Lower leg skin (tissue), 3 donors: ENCODE data around the gene MTTP.

ENCODE experiments used
- POLR2A ChIP-seq, 2 donors: fragments of 450-650 bp; IDR thresholded peaks; one replicate each; pipeline ENCODE4 v1.6.1; 2016 to 2017; ENCODE audit warnings: antibody characterized with exemption in 2 of 2, mild to moderate bottlenecking in 1 of 2, moderate library complexity in 1 of 2
- TF ChIP-seq, protein P1 (sequence below), 3 donors: fragments of 450-650 bp; IDR thresholded peaks; one replicate each; pipeline ENCODE4 v1.5.1; 2016; ENCODE audit warnings: antibody characterized with exemption in 3 of 3, mild to moderate bottlenecking in 3 of 3, moderate library complexity in 2 of 3

DNA sequence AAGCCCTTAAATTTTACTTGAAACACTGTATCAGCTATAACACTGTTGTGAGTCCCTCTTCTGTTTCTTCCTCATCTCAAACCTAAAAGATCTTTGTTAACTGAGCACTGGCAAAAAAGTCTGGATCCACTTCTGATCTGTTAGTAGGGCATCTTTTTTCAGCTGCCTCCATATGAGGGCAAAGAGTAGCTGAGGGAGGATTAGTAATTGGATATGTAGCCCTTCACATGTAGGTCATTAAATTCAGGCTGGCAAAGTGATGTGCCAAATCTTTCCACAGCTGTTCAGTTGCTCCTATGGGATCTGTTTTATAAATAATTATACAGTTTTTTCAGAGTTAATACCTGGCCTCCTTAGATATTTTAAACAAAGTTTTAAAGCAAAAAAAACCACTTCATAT is 9.7 kb upstream of the MTTP start:
- TF ChIP-seq, protein P1, sequence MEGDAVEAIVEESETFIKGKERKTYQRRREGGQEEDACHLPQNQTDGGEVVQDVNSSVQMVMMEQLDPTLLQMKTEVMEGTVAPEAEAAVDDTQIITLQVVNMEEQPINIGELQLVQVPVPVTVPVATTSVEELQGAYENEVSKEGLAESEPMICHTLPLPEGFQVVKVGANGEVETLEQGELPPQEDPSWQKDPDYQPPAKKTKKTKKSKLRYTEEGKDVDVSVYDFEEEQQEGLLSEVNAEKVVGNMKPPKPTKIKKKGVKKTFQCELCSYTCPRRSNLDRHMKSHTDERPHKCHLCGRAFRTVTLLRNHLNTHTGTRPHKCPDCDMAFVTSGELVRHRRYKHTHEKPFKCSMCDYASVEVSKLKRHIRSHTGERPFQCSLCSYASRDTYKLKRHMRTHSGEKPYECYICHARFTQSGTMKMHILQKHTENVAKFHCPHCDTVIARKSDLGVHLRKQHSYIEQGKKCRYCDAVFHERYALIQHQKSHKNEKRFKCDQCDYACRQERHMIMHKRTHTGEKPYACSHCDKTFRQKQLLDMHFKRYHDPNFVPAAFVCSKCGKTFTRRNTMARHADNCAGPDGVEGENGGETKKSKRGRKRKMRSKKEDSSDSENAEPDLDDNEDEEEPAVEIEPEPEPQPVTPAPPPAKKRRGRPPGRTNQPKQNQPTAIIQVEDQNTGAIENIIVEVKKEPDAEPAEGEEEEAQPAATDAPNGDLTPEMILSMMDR (IDR thresholded peaks at IDR 0.05): no peak
- no peak for TF ChIP-seq POLR2A (IDR thresholded peaks at IDR 0.05)
